ENCODE measurements around the gene FOXO3. TPM values are rescaled to one million over a fixed set of nuclear protein-coding genes. Genes with fewer than 3 reads are reported as not detected.

Gene FOXO3
- total RNA-seq, 2 experiments from 2014 or later, result 20.0 to 21.2 TPM

GRCh38 chr6:108732091-108732870, 171.6 kb downstream of the FOXO3 start:
- no peak overlapping the region for H3K27ac Mint-ChIP-seq
- no peak for DNase-seq
- H3K4me1 Mint-ChIP-seq, result no peaks in the 10 kb centered on the region
- ATAC-seq (ENCODE audit: low read depth), result no peak
- no peak overlapping the region for H3K4me3 Mint-ChIP-seq
- H3K9me3 Mint-ChIP-seq, result no peaks in the 10 kb centered on the region
- POLR2A ChIA-PET, result no interaction called here
- H3K36me3 Mint-ChIP-seq, result no peaks in the 10 kb centered on the region
- H3K27me3 Mint-ChIP-seq, result peaks cover 2% of the 10 kb centered on the region

DNA sequence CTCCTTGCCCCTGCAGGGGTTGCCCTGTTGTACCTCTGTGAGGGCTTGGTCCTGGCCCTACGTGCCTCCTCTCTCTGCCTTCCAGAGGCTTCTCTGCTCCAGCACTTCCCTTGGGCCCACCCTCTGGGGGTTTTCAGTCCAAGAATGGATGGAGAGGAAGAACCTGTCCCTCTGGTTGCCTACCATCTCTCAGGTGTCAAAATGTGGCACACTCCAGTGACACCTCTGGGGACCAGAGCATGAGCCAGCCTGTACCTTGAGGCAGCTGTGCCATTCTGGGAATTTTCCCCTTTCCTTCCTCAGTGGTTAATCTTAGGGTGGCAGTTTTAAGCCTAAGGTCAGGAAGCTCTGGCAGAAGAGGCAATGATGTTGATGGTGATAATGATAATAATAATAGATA, 172.3 kb downstream of the FOXO3 start:
- no peak for DNase-seq
- no peaks in the 10 kb centered on the region for H3K4me1 Mint-ChIP-seq
- no peak overlapping the region for H3K27ac Mint-ChIP-seq
- H3K4me3 Mint-ChIP-seq, result no peak overlapping the region
- H3K9me3 Mint-ChIP-seq, result no peaks in the 10 kb centered on the region
- H3K27me3 Mint-ChIP-seq, result peaks cover 2% of the 10 kb centered on the region
- POLR2A ChIA-PET, result no interaction called here
- H3K36me3 Mint-ChIP-seq, result no peaks in the 10 kb centered on the region
- ATAC-seq (ENCODE audit: low read depth), result no peak

- Mint-ChIP-seq H3K27me3 (peaks cover 2% of the 10 kb centered on the region), H3K4me3 (no peak overlapping the region), H3K27ac (no peak overlapping the region), H3K36me3 (no peaks in the 10 kb centered on the region), H3K9me3 (no peaks in the 10 kb centered on the region), H3K4me1 (no peaks in the 10 kb centered on the region)
- no peak for DNase-seq
- no peak for ATAC-seq (ENCODE audit: low read depth)
- POLR2A ChIA-PET, result no interaction called here
These were observed 173.1 kb downstream of the FOXO3 start for GRCh38 chr6:108733706-108734265.

Measured in activated naive CD8-positive, alpha-beta T cell treated with anti-CD3 and anti-CD28 coated beads, Interleukin-2, amount 10 ng/mL, durations not matched to agents 7 days and 5 days (primary cell).